AG04450 (cell line): ENCODE data around the gene ZNF740. TPM values are rescaled to one million over a fixed set of nuclear protein-coding genes. Genes with fewer than 3 reads are reported as not detected.

Experiments used
- CTCF ChIA-PET: fragments of 300-600, 350-600 bp; formaldehyde crosslinking; extraction: SDS; loops from one replicate; lab custom pipeline; 2022; ENCODE audit warnings: antibody characterized with exemption, inconsistent platforms; lab: Charles Lee
- POLR2A ChIA-PET: fragments of 350-600 bp; formaldehyde crosslinking; extraction: SDS; loops from one replicate; lab custom pipeline; 2021; ENCODE audit warnings: antibody characterized with exemption, inconsistent platforms; lab: Yijun Ruan, JAX
- DNase-seq: peaks from one replicate; pipeline ENCODE4 v3.0.0-alpha.2; 2011; ENCODE audit warnings: low read depth, low spot score
- H3K27ac ChIP-seq: one replicate; pipeline ENCODE4 v1.5.1; 2012; ENCODE audit warnings: low read depth, low read length, control low read depth
- H3K27me3 ChIP-seq: one replicate; pipeline ENCODE4 v1.6.0; 2012; ENCODE audit warnings: low read length; ENCODE audit not compliant: control insufficient read depth, insufficient read depth
- H3K4me3 ChIP-seq: 2 replicates; pipeline ENCODE4 v1.5.1; 2011; ENCODE audit warnings: mild to moderate bottlenecking, low read depth, low read length, control low read depth
- H3K9me3 ChIP-seq: 2 replicates; pipeline ENCODE4 v1.5.1; 2012; ENCODE audit warnings: low read length; ENCODE audit not compliant: control insufficient read depth, insufficient read depth
- CTCF ChIP-seq: IDR thresholded peaks from 2 replicates; pipeline ENCODE4 v1.5.1; 2011; ENCODE audit warnings: low read depth, low read length, control low read depth, inconsistent platforms
- polyA plus RNA-seq: library from polyadenylated mRNA; depleted of rRNA; stranded (reverse); fragments of >200 nt; gene quantifications from 2 replicates; pipeline ENCODE4 v1.2.3, GENCODE V29; 2011

The ZNF740 gene
- polyA plus RNA-seq, 1 experiment, result 21.7 TPM

DNA sequence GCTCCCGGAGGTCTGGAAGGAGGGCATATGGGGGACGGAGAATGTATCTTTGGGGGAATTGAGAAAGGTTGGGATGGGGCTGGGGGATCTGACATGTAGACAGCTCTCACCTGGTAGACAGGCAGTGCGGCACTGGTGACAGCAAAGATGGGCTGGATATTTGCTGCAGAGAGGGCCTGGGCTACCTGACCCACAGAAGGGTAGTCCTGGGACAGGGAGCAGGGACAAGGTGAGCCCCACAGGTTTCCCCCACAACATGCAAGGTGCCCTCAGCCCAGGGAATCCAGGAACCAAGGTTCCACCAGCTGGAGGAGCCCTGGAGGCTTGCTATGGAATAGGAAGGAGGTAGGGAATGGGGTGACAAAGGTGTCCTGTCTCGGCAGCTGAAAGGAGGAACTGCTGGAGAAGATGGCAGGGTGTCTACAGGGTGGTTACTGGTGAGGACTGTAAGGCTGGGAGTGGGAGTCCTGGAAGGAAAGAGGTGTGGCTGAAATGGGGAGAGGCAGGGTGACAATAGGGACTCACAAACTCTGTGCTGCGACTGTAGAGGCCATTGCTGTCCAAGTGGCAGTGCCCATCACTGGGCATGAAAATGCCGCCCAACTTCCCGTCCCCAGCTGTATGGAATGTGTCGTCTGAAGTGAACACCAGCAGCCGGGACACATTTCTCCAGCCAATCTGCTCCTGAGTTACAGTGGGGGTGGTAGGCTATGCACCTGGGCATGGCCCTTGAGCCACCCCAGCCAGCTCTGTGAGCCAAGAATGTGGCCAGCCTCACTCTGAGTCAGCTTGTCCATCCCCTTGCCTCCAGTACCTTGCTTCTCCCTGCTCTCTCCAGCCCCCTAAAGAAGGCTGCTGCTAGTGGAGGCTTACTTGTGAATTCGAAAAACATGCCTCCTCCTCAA is 15.2 kb downstream of the ZNF740 start:
- no peak overlapping the region for H3K4me3 ChIP-seq
- TF ChIP-seq CTCF, result no peak
- POLR2A ChIA-PET, result interaction anchor here (1.0 to 1.2 kb wide), 2 partner anchors 23 to 130 kb away, joined by 3 read pairs; no protein-coding TSS in a partner anchor
- no peak for DNase-seq
- H3K9me3 ChIP-seq, result no peaks in the 10 kb centered on the region; the same call in 1 of the 2 replicates
- CTCF ChIA-PET, result interaction anchor here (1.0 to 1.9 kb wide), 5 partner anchors 11 to 149 kb away, joined by 3 to 9 read pairs (median 4); no protein-coding TSS in a partner anchor
- H3K27me3 ChIP-seq, result no peaks in the 10 kb centered on the region
- no peak overlapping the region for H3K27ac ChIP-seq

DNA sequence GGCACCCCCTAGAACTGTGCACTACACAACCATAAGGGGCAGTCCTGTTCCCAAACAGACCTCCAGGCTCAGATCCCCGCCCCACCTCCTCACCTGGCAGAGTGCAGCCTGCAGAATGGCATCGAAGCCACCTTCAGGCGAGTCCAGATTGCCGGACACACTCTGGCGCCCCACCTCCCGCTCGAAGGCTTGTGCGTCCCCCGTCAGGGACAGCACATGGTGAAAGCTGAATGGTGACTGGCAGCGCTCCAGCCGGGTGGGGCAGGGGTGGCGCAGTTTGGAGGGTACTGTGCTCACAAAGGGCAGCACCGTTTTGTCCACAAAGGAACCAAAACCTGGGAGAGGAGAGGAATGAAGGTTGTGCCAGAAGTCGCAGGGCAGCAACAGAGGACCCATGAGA is 16.0 kb downstream of the ZNF740 start:
- TF ChIP-seq CTCF, result no peak
- Histone ChIP-seq H3K27me3 (no peaks in the 10 kb centered on the region), H3K27ac (no peak overlapping the region), H3K9me3 (no peaks in the 10 kb centered on the region; the same call in 1 of the 2 replicates), H3K4me3 (no peak overlapping the region)
- ChIA-PET POLR2A (no interaction called here), CTCF (interaction anchor here (1.1 to 3.2 kb wide), 6 partner anchors 9 to 158 kb away, joined by 4 to 61 read pairs (median 11); no protein-coding TSS in a partner anchor)
- no peak for DNase-seq

DNA sequence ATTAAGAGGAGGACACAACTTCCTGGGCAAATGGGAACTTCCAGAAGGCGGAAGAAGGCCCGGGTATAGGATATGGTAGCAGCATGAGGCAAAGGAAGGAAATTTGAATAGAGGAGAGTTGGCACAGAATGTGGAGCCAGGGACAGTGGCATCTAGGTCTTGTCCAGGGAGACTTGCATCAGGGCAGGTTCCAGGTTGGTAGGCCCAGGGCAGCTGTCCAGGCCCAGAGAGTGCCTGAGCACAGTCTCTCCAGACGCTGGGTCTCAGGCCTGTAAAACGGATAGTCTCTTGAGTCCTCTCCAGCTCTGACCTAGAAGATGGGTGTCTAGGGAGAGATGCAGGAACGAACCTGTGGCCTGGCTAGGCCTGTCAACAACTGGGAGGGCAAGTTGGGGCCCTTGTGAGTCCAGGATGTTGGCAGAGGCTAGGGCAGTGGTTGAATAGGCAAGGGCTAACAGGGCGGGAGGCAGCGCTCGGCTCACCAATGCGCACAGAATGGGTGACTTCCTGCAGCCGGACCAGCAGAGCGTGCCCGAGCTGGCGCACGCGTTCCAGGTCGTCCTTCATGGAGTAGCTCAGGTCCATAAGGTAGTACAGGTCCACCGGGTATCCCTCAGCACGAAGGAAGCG is 16.6 kb downstream of the ZNF740 start:
- ChIA-PET CTCF (interaction anchor here (0.6 to 3.2 kb wide), 28 partner anchors 10 to 220 kb away, joined by 3 to 61 read pairs (median 4); partner anchors contain the start of genes AAAS, ITGB7, SOAT2 and SPRYD3), POLR2A (interaction anchor here (0.6 to 1.3 kb wide), 4 partner anchors 26 to 133 kb away, joined by 3 to 7 read pairs (median 4); partner anchors contain the start of gene SPRYD3)
- Histone ChIP-seq H3K27me3 (no peaks in the 10 kb centered on the region), H3K27ac (no peak overlapping the region), H3K4me3 (no peak overlapping the region), H3K9me3 (no peaks in the 10 kb centered on the region; the same call in 1 of the 2 replicates)
- DNase-seq, result no peak
- no peak for TF ChIP-seq CTCF

- POLR2A ChIA-PET, result interaction anchor here (1.3 kb wide), 1 partner anchor 132 kb away, joined by 4 read pairs; no protein-coding TSS in a partner anchor
- CTCF ChIA-PET, result interaction anchor here (0.6 to 3.2 kb wide), 12 partner anchors 9 to 151 kb away, joined by 3 to 61 read pairs (median 8); partner anchors contain the start of genes AAAS and ITGB7
Observed at GRCh38 chr12:53198486-53199110, 18.1 kb downstream of the ZNF740 start.

More at GRCh38 chr12:53198486-53199110, 18.1 kb downstream of the ZNF740 start:
- Histone ChIP-seq H3K9me3 (no peaks in the 10 kb centered on the region; the same call in 1 of the 2 replicates), H3K27me3 (no peaks in the 10 kb centered on the region), H3K4me3 (no peak overlapping the region), H3K27ac (no peak overlapping the region)
- no peak for TF ChIP-seq CTCF
- no peak for DNase-seq
